DMS79 treated with DMSO at 0.1 percent for 48 hours (cell line): ENCODE data around the gene KDM7A.
"Not testable (repeated sequence)": the region's sequence is repeated elsewhere in the genome, so short reads cannot be mapped to it uniquely, and the experiment has no call there.

Experiments
- DNase-seq: peaks from one replicate; lab custom pipeline; 2025; lab: John Stamatoyannopoulos, UW

The KDM7A gene

GRCh38 chr7:140160308-140160707, 16.5 kb downstream of the KDM7A start:
- DNase-seq = no peak

DNA sequence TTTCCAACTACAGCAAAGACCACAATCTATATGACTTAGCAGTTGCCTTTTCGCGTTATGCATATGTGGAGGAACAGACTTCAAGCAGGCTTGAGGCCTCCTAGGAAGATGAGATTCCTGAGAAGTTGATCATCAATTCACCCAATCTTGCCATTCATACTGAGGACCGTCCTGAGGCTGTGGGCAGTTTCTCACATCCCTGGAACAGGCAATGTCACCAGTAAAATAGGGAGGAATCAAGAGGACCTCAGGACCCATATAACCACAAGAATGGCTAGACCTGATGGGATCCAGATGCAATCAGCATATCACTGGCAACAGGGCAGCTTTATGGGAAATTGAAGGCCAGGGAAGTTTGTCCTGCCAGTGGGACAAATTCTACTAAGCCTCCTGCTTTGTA, 17.3 kb downstream of the KDM7A start:
- DNase-seq = no peak

DNA sequence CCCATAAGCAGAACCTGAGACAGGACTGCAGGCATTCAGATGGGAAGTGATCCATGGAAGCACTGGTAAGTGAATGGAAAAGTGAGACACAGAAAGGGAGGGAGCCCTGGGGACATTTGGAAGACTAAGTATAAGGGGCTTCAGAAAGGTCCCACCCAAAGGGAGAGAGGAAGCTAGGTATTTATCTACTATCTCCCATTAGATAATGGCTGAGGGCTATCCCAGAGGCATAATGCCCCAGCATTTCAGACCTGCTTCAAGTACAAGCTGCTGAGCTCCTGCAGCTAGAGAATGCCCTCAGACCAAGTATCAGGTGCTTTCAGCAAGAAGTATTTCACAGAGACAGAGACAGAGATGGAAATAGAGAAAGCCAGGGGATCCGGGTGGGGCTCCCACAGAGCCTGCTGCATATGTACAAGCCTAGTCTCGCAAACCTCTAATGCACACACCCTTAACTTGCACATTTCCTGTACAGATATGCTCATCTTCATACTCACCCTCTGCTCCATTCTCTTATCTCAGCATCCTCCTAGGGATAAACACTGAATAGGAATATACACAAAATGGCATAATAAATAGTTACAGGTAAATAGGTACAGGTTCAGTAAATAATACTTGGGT, 20.2 kb downstream of the KDM7A start:
- no peak for DNase-seq

DNA sequence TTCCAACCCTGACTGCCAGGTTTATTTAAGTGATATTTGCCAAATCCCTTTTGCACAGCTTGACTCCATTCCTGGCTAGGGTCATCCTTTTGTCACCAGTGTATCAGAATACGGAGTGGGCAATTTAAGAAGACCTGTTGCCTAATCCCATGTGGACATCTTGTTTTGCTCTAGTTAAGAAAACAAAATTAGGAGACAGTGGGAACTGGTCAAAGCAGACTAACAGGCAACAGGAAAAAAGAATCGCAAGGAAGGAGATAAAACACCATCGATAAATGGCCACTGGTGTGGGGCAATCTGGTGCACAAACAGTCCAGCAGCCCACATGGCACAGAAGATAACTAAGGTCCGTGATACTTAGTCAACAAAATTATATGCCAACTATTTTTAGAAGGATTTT, 21.4 kb downstream of the KDM7A start:
- no peak for DNase-seq

GRCh38 chr7:140153666-140154161, 23.1 kb downstream of the KDM7A start:
- no peak for DNase-seq

GRCh38 chr7:140146574-140146973, 30.2 kb downstream of the KDM7A start:
- no peak for DNase-seq

GRCh38 chr7:140145709-140146108, 31.1 kb downstream of the KDM7A start:
- no peak for DNase-seq

GRCh38 chr7:140144821-140145220, 32.0 kb downstream of the KDM7A start:
- DNase-seq = no peak

- DNase-seq = no peak
Observed at GRCh38 chr7:140143997-140144396, 32.8 kb downstream of the KDM7A start.

- no peak for DNase-seq
Observed at GRCh38 chr7:140142031-140142430, 34.8 kb downstream of the KDM7A start.

DNA sequence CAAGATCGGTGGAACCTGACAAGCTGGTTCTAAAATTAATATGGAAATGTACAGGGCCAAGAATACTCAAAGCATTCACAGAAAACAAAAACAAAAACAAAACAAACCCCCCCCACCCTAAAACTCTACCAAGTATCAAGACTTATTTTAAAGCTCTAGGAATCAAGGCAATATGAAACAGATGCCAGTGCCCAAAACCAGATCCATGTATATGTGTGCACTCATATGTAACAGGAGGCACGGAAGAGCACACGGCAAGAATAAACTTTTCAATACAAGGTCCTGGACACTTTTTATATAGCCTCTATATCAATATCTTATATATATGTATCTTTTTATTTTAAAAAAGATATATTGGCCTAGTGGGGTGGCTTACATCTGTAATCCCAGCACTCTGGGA, 35.5 kb downstream of the KDM7A start:
- no peak for DNase-seq

DNA sequence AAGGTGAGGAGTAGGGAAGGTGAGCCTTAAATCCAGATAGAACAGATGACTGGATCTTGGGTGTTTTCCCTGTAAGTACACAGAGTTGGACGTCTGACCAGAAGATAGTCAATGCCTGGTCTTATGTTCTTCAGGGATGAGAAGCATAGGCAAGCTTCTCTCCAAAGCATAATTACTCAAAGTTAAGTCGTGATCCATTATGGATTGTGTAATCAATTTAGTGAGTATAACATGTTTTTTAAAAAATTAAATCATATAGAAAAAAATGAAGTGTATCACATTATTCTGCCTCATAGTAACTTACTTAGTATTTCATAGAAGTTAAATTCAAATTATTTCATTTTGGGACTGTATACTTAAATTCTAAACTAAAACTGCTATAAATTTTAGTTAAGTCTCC, 39.7 kb downstream of the KDM7A start:
- DNase-seq = no peak

DNA sequence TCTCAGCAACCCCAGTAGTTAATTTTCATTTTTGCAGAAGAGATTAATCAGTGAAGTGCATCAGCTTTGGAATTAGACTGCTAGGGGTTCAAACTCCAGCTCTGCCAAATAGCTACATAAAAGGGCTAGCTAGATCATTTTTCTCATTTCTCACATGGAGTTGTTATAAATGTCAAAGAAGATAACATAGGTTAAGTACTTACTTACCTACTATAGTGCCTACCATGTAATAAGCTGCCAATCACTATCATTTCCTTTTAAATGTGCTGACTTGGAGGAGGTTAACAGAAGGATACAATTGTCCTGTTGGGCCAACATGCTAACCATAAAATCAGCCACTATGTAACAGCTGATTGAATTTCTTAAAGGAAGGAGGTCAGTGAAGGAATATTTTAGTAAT, 40.7 kb downstream of the KDM7A start:
- no peak for DNase-seq

DNA sequence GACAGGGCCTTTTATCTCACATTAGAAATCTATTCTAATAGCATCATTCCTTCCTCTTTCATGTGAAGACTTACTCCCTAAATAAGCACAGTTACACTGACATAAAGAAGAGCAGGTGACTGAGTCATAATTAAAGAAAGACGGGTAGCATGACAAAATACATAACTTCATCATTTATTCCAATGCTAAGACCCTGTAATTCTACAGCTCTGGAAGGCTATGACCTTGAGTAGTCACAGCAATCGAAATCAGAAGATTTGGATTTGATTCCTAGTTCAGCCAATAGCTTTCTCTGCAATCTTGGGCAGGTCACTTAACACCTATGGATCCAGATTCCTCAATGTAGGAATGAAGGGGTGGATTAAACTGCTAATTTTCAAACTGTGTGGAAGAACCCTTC, 42.7 kb downstream of the KDM7A start:
- no peak for DNase-seq

GRCh38 chr7:140127360-140128127, 49.2 kb downstream of the KDM7A start:
- DNase-seq = no peak

- no peak for DNase-seq
Observed at GRCh38 chr7:140126435-140127034, 50.2 kb downstream of the KDM7A start.

DNA sequence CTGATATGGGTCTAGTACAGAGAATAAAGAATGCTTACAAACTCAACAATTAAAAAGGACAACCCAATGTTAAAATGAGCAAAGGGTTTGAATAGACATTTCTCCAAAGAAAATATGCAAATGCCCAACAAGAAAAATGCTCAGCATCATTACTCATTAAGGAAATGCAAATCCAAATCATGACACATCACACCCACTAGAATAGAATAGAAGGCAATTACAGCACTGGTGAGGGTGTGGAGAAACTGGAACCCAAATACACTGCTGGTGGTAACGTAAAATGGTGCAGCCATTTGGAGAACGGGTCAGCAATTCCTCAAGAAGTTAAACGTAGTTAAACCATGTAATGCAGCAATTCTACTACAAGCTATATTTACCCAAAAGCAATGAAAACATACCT, 53.8 kb downstream of the KDM7A start:
- no peak for DNase-seq

GRCh38 chr7:140121326-140121725, 55.5 kb downstream of the KDM7A start:
- peak; percentile 85 for DNase-seq

- not testable (repeated sequence) for DNase-seq
Observed at GRCh38 chr7:140114817-140115216, 62.0 kb downstream of the KDM7A start.

GRCh38 chr7:140108777-140109176, 68.0 kb downstream of the KDM7A start:
- DNase-seq = not testable (repeated sequence)

- no peak for DNase-seq
Observed at GRCh38 chr7:140096459-140096858, 80.3 kb downstream of the KDM7A start.

- DNase-seq = no peak
Observed at GRCh38 chr7:140093375-140093774, 83.4 kb downstream of the KDM7A start.

- no peak for DNase-seq
Observed at GRCh38 chr7:140085447-140085846, 91.3 kb downstream of the KDM7A start.
